Middle frontal gyrus (tissue), 1 donor: ENCODE results near the gene JAK1.

Experiments used
- DNase-seq: peaks from one replicate; pipeline ENCODE4 v3.0.0-alpha.2; 2015; ENCODE audit warnings: low spot score; ENCODE audit errors: extremely low spot score

Gene JAK1

DNA sequence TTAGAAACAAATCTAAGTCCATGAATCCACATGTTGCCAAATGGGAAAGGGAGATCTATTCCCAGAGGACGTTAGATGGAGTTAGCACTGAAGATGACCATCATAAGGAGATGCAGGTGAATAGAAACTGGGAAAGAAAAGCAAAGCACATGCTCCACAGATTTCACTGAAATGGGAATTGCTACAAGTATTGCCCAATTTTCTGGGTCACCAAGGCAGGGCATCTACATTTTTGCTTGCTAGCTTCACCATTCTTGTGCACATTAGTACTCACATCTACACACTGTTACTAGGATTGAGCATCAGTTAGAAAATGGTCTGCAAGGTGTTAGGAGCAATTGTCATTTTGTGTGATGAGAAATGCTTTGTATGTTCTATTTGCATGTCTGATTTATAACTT lies 99.1 kb downstream of the JAK1 start:
- DNase-seq: no peak

DNA sequence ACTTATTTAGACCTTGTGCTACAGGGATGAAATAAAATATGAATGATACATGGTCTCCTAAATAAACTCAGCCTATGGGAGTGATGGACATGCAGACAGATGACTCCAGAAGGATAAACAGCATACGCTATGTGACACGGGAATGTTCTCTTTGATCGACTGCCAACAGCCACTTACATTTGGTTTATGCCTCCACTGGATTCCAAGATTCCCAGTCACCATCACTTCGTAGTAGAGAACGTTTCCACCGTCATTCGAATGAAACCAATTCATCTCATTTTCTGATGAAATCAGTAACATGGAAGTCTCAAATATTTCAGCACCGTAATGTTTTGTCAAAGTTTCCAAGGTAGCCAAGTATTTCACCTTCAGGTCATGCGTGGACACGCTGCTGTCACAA lies 99.7 kb downstream of the JAK1 start:
- DNase-seq: no peak

DNA sequence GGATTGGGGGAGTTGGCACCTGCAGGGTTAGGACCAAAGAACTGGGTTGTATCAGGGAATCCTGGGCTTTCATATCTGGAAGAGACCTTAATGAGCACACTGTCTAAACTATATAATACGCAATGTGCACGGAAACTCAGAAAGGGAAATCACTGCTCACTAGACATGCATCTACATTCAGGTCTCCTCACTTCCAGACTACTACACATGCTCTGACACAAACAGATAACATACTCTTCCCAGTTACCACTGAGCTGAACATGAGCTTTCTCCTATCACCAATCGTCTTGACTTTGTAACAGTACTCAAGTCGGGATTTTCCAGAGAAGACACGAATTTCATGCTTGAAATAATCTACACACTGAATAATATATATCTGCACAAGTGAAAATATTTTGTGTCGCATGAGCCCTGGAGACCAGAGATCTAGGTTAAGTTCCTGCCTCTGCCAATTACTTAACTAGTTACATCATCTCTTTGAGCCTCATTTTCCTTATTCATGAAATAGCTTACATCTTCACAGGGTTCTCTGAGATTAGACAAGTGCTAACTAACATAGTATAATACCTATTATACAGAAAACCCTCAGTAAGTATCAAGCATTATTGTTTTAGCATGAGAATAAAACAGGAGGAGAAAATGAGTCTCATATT lies 101.1 kb downstream of the JAK1 start:
- no peak for DNase-seq

DNA sequence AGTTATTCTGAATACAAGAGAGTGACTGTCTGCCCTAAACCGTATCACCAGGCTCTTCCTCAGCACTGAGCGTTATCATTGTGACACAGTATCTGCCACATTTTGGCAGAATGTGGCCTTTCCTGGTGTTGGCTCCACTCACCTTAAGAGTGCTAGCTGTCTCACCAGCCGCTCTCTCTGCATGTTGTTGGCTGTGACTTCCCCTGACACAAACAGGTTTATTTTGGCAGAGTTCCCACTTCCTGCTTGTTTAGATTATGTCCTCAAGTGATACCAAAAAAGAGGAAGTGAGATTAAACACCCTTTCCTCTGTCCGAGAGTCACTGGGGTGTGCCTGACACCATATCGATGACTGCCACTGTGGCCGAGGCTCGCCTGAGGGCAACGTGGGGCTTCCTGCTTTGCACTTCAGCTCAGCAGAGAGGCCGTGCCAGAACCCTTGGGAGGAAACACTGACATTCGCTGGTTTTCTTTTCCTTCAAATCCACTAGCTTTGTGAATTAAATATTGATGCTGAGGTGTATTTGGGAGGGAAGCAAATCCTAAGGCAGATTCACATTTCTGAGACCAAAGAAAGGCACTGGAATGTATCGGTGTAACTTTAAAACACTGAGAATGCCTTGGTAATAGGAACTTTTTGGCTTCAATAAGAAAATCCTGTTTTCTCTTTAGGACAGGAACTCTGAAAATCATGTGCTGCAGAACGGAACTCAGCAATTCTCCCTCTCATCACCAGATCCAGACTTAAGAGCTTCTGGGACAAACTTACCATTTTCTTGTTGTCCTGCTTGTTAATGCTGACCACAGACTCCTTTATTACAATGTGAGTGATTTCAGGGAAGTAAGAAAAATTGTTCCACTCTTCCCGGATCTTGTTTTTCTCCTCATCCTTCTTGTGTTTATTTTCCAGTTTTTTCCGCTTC lies 102.1 kb downstream of the JAK1 start:
- DNase-seq: no peak

DNA sequence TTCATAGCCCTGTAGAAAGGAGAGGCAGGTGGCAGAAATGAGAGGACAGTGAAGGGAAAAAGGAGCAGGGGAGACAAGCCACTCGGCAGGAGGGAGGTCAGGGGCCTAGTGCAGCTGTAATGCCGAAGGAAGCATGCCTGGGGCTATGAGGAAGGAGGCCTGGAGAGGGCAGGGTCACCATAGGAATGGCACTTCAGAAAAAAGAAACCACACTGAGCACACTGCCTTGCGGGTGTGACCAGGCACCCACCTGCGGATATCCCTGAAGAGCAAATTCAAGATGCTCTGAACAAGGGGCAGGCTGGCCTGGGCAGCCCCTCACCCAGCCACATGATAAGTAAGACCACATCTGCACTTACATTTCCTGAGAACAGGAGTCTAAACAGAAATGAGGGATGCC lies 104.7 kb downstream of the JAK1 start:
- no peak for DNase-seq

DNA sequence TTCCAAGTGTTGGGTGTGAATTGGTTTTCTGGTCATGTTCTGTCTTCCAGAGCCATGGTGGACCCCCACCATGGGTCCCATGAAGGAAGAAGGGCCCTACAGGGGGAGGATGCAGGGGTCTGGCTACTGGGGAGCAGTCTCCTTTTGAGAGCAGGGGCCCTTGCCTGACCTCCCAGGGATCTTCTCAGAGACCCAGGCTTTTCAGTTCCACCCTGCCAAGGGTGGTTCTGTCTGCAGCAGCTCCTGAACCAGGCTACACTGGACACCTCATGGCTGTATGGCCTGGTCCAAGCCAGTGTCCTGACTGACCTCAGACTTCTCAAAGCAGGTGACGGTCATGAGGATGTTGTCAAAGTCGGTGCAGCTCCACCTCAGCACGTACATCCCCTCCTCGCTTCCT lies 109.0 kb downstream of the JAK1 start:
- DNase-seq: no peak

DNA sequence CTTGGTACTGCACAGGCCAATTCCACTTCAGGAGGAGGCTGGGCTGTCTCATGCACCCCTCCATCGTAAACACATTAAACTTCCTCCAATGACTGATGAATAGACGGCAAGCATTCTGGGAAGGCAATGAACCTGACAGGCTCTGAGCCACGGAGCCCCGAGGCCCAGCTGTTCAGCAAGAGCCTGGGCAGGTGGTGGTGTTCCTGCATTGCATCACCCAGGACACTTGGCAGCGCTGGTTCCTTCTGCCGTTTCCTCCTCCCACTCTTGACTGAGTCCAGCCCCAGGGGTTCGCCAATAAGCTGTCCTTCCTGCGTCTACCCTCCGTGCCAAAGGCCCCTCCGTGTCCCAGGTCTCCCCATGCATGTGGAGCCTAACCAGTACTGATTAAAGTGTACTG lies 109.8 kb downstream of the JAK1 start:
- DNase-seq: no peak

DNA sequence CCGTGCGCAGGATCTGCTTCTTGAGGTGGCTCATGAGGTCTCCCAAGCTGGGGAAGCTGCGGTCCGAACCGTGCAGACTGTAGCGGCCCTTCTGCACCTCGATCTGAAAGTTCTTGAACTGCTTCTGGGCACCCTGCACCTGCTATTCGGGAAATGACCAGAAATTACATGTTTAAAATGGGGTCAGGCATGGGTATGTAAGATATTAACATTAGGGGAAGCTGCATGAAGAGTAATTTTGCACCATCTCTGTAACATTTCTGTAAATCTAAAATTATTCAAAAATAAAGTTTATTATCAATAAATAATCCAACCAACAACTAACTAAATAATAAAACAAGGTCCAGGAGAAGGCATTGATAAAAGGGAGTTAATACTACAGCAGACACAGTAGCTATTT lies 110.8 kb downstream of the JAK1 start:
- DNase-seq: no peak

DNA sequence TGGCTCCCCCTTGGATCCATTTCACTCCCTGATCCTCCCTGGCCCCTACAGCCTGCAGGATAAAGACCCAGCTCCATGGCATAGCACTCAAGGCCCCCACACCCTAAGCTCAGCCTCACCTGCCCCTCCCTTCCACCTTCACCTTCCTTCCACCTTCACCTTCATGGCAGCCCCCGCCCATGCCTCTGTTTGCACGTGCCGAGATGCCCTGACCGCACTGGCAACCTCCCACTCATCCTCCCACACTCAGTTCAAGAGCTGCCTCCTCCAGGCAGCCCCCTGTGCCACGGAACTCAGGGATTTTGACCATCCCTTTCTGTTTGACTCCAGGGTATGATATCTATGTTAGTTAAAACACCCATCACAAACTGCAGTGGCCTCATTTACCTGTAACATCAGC lies 111.7 kb downstream of the JAK1 start:
- DNase-seq: no peak

DNA sequence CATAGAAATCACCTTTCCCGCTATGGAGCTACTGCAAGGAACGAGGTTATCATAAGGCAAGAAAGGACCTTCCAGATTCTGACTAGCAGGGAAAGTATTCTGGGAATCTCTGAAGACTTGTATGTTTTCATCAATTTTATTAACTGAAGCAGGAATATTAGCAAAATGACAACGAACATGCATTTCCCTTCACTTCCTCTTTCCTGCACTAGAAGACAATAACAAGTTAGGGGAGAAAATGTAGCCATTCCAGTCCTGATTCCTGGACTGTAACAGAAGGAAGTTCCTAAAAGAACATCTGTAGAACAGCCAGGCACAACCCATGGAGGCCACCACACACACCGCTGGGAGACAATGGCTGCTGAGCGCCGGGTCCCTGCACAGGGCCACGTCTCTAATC lies 114.7 kb downstream of the JAK1 start:
- DNase-seq: no peak

DNA sequence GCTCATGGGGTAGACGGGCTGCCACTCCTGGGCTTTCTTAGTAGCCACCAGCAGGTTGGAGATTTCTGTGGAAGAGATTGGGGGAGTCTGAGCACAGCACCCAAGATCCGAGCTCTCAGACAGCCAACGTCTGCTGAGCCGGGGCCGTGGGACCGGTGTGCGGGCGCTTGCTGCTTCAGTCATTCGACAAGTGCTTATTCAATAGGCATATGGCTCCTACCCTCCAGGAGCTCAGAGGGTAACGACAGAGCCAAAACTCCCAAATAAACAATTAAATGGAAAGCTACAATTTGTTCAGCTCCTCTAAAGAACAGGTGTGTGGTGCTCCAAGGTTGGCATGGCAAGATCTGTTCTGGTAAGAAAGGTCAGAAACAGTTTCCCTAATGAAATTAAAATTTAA lies 115.5 kb downstream of the JAK1 start:
- no peak for DNase-seq

DNA sequence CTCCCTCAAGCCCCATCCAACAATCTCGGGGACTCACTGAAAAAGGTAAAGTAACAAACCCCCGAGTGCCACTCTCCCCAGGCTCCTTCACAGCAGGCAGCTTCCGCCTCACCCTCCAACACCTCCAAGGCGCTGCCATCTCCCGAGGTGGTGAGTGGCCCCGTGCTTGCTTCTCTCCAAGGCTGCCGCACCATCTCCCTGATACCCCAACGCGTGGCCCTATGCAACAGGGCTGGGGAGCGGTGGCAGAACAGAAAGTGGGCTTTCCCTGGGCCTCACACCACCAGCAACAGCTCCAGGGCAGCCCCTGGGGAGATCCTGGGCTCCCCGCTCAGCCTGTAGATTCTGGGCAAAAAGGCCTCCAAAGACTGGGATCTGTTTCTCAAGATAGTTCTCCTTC lies 116.4 kb downstream of the JAK1 start:
- DNase-seq: no peak

DNA sequence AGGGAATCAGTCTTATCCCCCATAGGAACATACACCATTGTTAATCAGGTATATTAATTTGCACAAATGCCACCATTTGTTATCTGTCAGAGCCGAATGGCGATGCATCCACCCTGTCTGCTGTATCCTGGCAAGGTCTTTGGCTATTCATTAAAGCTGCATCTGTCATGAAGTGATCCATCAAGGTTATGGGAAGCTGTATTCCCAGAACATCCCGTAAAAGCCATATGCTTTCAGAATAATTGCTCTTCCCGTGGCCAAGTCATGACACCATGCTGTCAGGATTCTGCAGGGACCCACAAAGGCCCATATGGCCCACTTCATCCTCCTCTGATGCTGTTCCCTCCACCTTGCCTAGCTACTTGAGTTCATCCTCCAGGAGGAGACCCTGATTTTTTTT lies 117.5 kb downstream of the JAK1 start:
- no peak for DNase-seq

DNA sequence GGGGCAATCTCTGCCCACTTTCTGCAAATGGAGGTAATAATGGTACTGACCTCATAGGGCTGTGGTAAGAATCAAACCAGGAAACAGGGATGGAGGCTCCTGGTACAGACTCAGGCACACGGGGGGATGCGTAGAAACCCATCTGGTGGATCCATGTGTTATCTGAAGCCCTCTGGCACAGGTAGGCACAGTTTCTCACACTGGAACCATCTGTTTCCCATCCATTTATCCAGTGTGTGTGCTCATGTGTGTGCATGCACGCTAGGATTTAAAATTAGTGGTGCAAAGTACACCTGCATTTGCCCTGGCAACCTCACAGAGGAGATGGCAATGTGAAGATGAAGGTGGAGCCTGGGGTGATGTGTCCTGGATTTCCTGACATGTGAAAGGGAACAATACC lies 118.2 kb downstream of the JAK1 start:
- DNase-seq: no peak

DNA sequence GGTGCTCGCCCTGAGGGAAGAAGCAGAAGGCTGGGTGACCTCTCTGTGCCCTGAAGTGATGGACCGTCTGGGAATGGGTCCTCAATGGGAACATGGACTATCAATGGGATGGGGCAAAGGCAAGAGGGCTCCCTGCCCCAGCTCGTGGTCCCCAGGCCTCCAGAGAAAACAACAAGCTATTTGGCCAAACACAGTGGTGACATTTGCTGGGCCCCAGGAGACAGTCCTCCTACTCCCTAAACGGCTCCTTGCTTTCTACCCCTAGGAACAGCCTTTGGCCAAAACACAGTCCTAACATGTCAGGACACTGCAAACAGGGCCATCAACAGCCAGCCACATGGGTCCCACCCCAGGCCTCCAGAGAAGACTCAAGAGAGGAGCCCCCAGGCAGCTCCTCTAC lies 118.7 kb downstream of the JAK1 start:
- DNase-seq: no peak

DNA sequence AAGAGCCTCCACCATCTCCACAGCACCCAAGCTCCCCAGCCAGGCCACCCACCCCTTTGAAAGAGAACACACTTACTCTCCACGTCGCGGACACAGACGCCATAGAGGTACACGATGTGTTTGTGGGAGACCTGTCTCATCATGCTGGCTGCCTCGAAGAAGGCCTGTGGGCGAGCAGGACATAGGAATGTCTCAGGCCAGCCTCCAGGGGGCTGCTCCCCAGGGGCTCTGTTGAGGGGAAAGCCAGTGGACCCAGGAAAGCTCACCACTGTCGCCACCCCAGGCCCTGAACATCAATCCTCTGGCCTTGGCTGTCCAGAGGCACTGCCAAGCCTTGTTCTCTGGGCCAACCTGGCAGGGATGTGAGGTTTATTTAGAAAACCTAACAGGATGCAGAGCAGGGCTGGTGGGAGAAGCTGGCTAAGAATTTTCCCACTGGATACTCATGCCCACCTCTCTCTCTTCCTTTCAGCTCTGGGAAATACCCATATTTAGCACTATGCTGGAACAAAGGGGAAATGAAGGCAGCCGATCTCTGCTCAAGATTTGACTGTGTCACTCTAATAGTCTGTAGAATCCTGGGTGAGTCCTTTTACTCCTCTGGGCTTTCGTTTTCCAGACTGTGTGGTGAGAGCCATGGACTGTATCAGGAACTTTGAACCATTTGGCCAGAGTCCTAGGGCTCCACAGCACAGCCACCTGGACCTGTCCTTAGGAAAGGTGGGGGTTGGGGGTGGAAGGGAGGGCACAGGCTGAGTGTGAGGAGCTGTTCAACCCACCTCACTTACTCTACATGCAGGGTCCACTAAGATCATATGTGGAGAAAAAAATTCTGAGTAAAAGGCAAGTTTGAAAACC lies 119.5 kb downstream of the JAK1 start:
- no peak for DNase-seq

DNA sequence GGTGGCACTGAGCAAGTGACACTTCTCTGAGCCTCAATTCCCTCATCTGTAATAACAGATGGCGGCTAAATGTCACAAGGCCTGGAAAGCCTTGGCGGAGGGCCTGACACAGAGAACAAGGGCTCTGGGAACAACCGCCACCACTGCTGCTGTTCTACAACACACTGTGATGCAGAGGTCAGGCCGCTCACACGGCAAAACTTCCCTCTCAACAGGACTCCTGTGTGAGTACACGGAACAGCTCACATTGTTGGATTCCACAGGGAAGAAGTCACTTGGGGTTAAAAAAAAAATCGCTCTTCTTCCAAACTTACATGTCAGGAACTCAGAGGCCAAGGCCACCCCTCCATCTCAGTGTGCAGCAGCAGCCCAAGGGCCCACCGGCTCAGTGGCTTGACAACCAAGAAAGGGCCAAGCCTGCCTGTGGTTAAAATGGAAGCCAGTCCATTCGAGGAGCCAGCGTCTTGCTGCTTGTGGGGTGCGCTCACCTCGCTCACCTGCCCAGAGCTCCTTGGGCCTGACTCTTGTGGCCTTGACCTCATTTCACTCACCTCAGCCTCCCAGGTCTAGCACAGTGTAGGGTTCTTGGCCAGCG lies 120.4 kb downstream of the JAK1 start:
- no peak for DNase-seq

DNA sequence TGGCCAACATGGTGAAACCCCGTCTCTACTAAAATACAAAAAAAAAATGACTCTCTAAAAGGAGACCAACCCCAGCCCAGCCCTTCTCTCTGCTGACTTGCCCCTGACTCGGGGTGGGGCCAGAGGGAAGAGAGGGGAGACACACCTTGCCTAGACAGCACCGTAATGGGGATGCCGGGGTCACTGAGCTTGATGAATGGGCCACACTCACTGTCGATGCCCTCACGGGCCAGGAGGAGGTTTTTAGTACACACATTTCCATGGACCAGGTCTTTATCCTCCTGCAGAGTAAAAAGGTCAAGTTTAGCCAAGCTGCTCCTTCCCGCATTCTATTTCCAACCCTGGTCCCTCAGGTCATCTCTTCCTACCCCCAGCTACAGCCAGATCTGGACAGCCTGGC lies 121.7 kb downstream of the JAK1 start:
- no peak for DNase-seq

DNA sequence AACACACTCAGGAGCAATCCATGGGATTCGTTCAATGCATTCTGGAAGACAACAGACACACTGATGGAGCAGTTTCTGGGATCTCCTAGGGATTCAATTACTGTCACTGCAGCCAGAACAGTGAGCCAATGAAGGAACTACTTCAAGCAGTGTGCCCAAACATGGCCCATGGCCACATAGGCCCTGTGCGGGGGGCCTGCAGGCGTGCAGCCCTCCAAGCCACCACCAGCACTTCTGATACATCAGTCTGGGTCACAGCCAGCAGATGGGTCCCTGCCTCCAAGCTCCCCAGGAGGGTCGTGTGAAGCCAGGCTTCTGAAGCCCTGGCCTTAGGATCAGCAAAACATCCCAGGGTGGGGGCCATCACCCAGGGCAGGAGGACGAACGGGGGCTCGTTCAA lies 122.2 kb downstream of the JAK1 start:
- no peak for DNase-seq

DNA sequence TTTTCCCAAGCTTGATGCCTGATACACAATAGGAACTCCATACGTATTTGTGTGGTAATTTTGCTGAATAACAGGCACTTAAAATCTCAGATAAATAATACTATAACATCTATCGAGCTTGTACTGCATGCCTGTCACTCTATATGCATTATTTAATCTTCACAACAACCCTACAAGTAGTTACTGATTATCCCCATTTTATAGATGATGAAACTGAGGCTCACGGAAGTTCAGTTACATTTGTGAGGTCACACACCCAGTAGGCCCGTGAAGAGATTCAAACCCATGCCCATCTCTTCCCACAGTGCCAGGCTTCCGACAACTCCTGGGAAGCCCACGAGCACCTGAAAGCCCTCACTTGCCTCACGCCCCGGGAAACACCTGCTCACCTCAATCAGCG lies 122.7 kb downstream of the JAK1 start:
- no peak for DNase-seq

DNA sequence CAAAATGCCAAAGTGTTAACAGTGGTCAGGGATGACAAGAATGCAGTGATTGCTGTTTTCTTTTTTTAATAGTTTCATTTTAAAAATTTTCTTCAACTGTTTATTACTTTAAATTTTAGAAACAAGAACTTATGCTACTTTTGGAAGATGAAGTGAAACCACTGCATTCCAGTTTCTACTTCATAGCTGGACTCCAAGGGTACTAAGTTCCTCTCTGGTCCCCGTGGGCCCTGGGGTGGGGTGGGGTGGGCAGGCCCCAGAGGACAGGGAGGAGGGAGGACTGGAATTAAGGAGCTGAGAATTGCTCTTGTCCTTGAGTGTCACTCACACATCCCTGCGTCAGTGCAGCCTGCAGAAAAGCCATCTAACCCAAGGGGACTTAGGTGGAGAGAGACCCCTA lies 124.1 kb downstream of the JAK1 start:
- no peak for DNase-seq
